ENCODE measurements around the gene ECE1. TPM values are rescaled to one million over a fixed set of nuclear protein-coding genes. Genes with fewer than 3 reads are reported as not detected.

ECE1 gene
- total and polyA plus RNA-seq, 2 of the 8 experiments (the other 6 are each of a cell fraction or from before 2014, with no cell fraction given), result 21.4 to 36.8 TPM

DNA sequence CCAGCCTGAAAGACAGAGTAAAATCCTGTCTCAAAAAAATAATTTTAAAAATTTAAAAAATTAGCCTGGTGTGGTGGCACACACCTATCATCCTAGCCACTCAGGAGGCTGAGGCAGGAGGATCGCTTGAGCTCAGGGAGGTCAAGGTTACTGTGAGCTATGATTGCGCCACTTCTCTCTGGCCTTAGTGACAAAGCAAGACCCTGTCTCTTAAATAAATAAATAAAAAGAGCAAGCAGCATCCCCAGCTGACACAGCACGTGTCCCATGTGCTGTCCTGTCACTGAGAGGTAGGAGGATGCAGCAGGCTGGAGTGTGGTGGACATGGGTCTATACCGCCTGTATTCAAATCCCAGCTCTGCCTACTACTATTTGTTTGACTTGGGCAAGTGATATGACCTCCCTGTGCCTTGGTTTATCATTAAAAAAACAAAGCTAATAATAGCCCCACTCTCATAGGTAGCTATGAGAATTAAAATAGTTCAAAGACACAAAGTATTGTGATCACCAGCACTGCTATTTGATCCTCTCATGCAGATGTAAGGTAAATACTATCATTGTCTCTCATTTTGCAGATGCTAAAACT is 22.2 kb upstream of the ECE1 start:
- Histone ChIP-seq H3K23ac (ENCODE audit: insufficient read length) (no peak overlapping the region), H3K56ac (replicated peaks; ENCODE audit: insufficient read length, low read depth, low read length) (no peak overlapping the region), H3K14ac (ENCODE audit: insufficient read length) (no peak overlapping the region), H3K4me1 (replicated peaks in 1 of 4; ENCODE audit: control insufficient read depth in 3 of 4, insufficient read depth in 4 of 4, low read length in 3 of 4) (peaks cover 16 to 48% (median 25%) of the 10 kb centered on the region in 4 experiments), H4K8ac (ENCODE audit: extremely low read depth, insufficient read depth, low read length) (no peak overlapping the region), H2AFZ (ENCODE audit: low read length) (no peak overlapping the region), H3K9ac (replicated peaks in 1 of 4; ENCODE audit: extremely low read depth in 1 of 4, low read depth in 3 of 4, low read length in 3 of 4) (no peak overlapping the region), H3K4ac (replicated peaks; ENCODE audit: insufficient read length, low read depth, low read length) (no peak overlapping the region), H3K18ac (ENCODE audit: extremely low read depth, low read length) (no peak overlapping the region), H3K36me3 (ENCODE audit: control insufficient read depth in 2 of 4, insufficient read depth in 4 of 4, low read length in 3 of 4) (no peaks in the 10 kb centered on the region), H2BK5ac (ENCODE audit: low read depth, low read length) (no peak overlapping the region), H4K5ac (ENCODE audit: insufficient read length, low read depth, low read length) (no peak overlapping the region), H2BK12ac (ENCODE audit: low read depth, low read length) (no peak overlapping the region), H3K79me1 (ENCODE audit: low read depth, low read length) (peaks cover 9% of the 10 kb centered on the region), H2BK20ac (ENCODE audit: low read length) (no peak overlapping the region), H3K27me3 (replicated peaks in 1 of 4; ENCODE audit: control insufficient read depth in 3 of 4, extremely low read depth in 1 of 4, insufficient read depth in 3 of 4, low read length in 3 of 4) (no peaks in the 10 kb centered on the region; a peak in 1 of 7 replicates), H3K23me2 (ENCODE audit: low read depth, low read length) (no peaks in the 10 kb centered on the region), H2BK120ac (replicated peaks; ENCODE audit: low read depth, low read length) (no peak overlapping the region), H4K20me1 (replicated peaks in 1 of 2; ENCODE audit: control insufficient read depth in 1 of 2, insufficient read depth in 2 of 2, low read length in 2 of 2) (no peaks in the 10 kb centered on the region), H2BK15ac (ENCODE audit: low read length) (no peak overlapping the region), H3K4me2 (ENCODE audit: insufficient read depth in 1 of 2, low read depth in 2 of 2, low read length in 2 of 2) (no peak overlapping the region), H4K91ac (replicated peaks; ENCODE audit: insufficient read length, low read length) (no peak overlapping the region), H3K4me3 (ENCODE audit: extremely low read depth in 1 of 4, insufficient read depth in 2 of 4, low read depth in 3 of 4, low read length in 4 of 4) (no peak overlapping the region), H2AK5ac (ENCODE audit: low read depth, low read length) (no peak overlapping the region), H3K9me3 (ENCODE audit: insufficient read depth in 2 of 2, low read depth in 1 of 2, low read length in 1 of 2) (no peaks in the 10 kb centered on the region; a peak in 1 of 4 replicates), H3K79me2 (ENCODE audit: control insufficient read depth in 1 of 2, insufficient read depth in 2 of 2, low read length in 2 of 2) (no peaks in the 10 kb centered on the region), H3K27ac (ENCODE audit: low read depth, low read length) (no peak overlapping the region)
- DNase-seq (ENCODE audit: low read depth in 1 of 2, low spot score in 2 of 2) (no peak), FAIRE-seq (no peak)
- 94% methylated on average over 3 of the region's 4 CpGs; no CpG with 5 or more reads in 1 of the 2 experiments for WGBS, 2 experiments (ENCODE audit: extremely low coverage in 1 of 2, insufficient coverage in 1 of 2, insufficient read length in 1 of 2, insufficient replicate concordance in 2 of 2, low coverage in 1 of 2, low lambda C conversion rate in 2 of 2, missing lambda C conversion rate in 1 of 2)
- ChIA-PET CTCF (ENCODE audit: partially characterized antibody) (interaction anchor here (0.6 to 13.2 kb wide), 14 partner anchors 9 to 94 kb away, joined by 3 to 168 read pairs (median 4); no protein-coding TSS in a partner anchor), POLR2A (ENCODE audit: partially characterized antibody) (interaction anchor here (0.6 to 2.0 kb wide), 6 partner anchors 11 to 952 kb away, joined by 3 to 8 read pairs (median 4); no protein-coding TSS in a partner anchor)
- TF ChIP-seq SP1 (IDR thresholded peaks at IDR 0.05; ENCODE audit: low read depth, low read length), result no peak
- peak; percentile 24; the same call in 1 of the 2 replicates for TF ChIP-seq CEBPB (IDR thresholded peaks at IDR 0.05; ENCODE audit: low read depth, low read length)
- TF ChIP-seq EGR1 (IDR thresholded peaks at IDR 0.05; ENCODE audit: borderline replicate concordance, low read depth, low read length), result no peak
- no peak for TF ChIP-seq JUND (IDR thresholded peaks at IDR 0.05; ENCODE audit: low read length)
- no peak for TF ChIP-seq JUN (IDR thresholded peaks at IDR 0.05; ENCODE audit: low read depth, low read length)
- no peak for TF ChIP-seq CBX5 (IDR thresholded peaks at IDR 0.05; ENCODE audit: low read depth, low read length)
- no peak for TF ChIP-seq MAFK (IDR thresholded peaks at IDR 0.05; ENCODE audit: low read depth, low read length)
